ENCODE data around the gene CNKSR3. TPM values are rescaled to one million over a fixed set of nuclear protein-coding genes. Genes with fewer than 3 reads are reported as not detected.

Gene CNKSR3
- polyA plus RNA-seq = 0.63 and 1.5 TPM in 2 replicates

GRCh38 chr6:154510144-154510905 is at the start of gene CNKSR3:
CNKSR3 (minus strand) TSS chr6:154510685; CDS start chr6:154510114, 571 bp downstream.

GRCh38 chr6:154356690-154357089 is 153.8 kb downstream of the CNKSR3 start, which contains the start of gene IPCEF1:
IPCEF1 (minus strand) TSS chr6:154356803; CDS start chr6:154265947, 90,856 bp downstream.

Other genes with a start within 250 kb of the CNKSR3 start
- 0.80 and 8.5 TPM in 2 replicates for gene IPCEF1, start 153.9 kb downstream of the CNKSR3 start, polyA plus RNA-seq
- 10.5 and 10.6 TPM in 2 replicates for gene SCAF8, start 222.7 kb upstream of the CNKSR3 start, polyA plus RNA-seq

All from Purkinje cell (primary cell).